K562 (cell line): ENCODE measurements around the gene ZFYVE21. TPM values are rescaled to one million over a fixed set of nuclear protein-coding genes. Genes with fewer than 3 reads are reported as not detected.
A peak's percentile ranks its signal among the peaks of the same experiment; 100 is the strongest.

ENCODE experiments used
- ATAC-seq: fragments of 200-7000 bp; cut with Tn5 transposase; 3 replicates; pipeline ENCODE4 v1.9.1; 2020; ENCODE audit warnings: moderate library complexity
- BruUV-seq: library from RNA; stranded (reverse); fragments of 400-500 nt; replicated peaks from 2 replicates; lab custom pipeline; 2021; lab: Mats Ljungman, UMichigan
- CTCF ChIA-PET: fragments of 300-600 bp; formaldehyde crosslinking; extraction: SDS; loops from one replicate; lab custom pipeline; 2021; ENCODE audit warnings: low intra/inter-chr PET ratio; lab: Yijun Ruan, JAX
- POLR2A ChIA-PET: fragments of 300-600, 350-650 bp; sonication (Branson Sonifier 250); formaldehyde crosslinking; extraction: SDS; loops from one replicate; lab custom pipeline; 2021; ENCODE audit warnings: antibody characterized with exemption, inconsistent platforms; lab: Yijun Ruan, JAX
- DNase-seq, 4 experiments: peaks; one replicate each; pipeline versions ENCODE4 v3.0.0 to v3.0.0-alpha.2; 2011 to 2018; ENCODE audit warnings: low spot score in 3 of 4, mixed read lengths in 3 of 4; ENCODE audit errors: extremely low read depth in 1 of 4
- FAIRE-seq: peaks from 2 replicates; lab custom pipeline; 2011; peaks lifted over from hg19 to GRCh38; lab: Jason Lieb, UNC
- H2AFZ ChIP-seq: 2 replicates; pipeline ENCODE4 v1.6.0; 2011; ENCODE audit warnings: low read depth, low read length, control low read depth, inconsistent platforms
- H3K27ac ChIP-seq: fragments of 200-600 bp; 3 replicates; pipeline ENCODE4 v1.8.0; 2011; ENCODE audit warnings: low read depth, mild to moderate bottlenecking, control low read depth, inconsistent platforms, low read length, moderate library complexity, mixed read lengths; ENCODE audit errors: extremely low read depth
- H3K27me3 ChIP-seq, 2 experiments: fragments of 300-600 bp in 1 of 2; 2 replicates in 1 of 2; 3 replicates in 1 of 2; pipeline versions ENCODE4 v1.6.0 to v1.8.0; 2011; ENCODE audit warnings: inconsistent platforms in 2 of 2, low read length in 2 of 2, mild to moderate bottlenecking in 1 of 2, mixed read lengths in 1 of 2, moderate library complexity in 1 of 2; ENCODE audit not compliant: control insufficient read depth in 2 of 2, insufficient read depth in 2 of 2
- H3K36me3 ChIP-seq: fragments of 300-600 bp; 3 replicates; pipeline ENCODE4 v1.8.0; 2011; ENCODE audit warnings: mild to moderate bottlenecking, low read length, inconsistent platforms; ENCODE audit not compliant: control insufficient read depth, insufficient read depth
- H3K4me1 ChIP-seq, 2 experiments: fragments of 200-600 bp in 1 of 2; replicated peaks in 1 of 2; 2 replicates in 1 of 2; 3 replicates in 1 of 2; pipeline versions ENCODE4 v1.5.1 to v1.8.0; 2011; ENCODE audit warnings: inconsistent platforms in 2 of 2, low read length in 2 of 2, mild to moderate bottlenecking in 1 of 2, mixed read lengths in 1 of 2, moderate library complexity in 1 of 2; ENCODE audit not compliant: control insufficient read depth in 2 of 2, insufficient read depth in 2 of 2
- H3K4me2 ChIP-seq: 2 replicates; pipeline ENCODE4 v1.6.1; 2011; ENCODE audit warnings: low read length, control low read depth, inconsistent platforms, mixed read lengths; ENCODE audit not compliant: insufficient read depth
- H3K4me3 ChIP-seq: fragments of 200-600 bp; sonication (generic), shearing (Covaris generic); 2 replicates; pipeline ENCODE4 v1.5.1; 2016; ENCODE audit warnings: control low read depth, inconsistent platforms
- H3K79me2 ChIP-seq: fragments of 200-600 bp; 3 replicates; pipeline ENCODE4 v1.8.0; 2011; ENCODE audit warnings: low read length, inconsistent platforms; ENCODE audit not compliant: control insufficient read depth, insufficient read depth
- H3K9ac ChIP-seq, 2 experiments: 2 replicates each; pipeline versions ENCODE4 v1.6.0 to v1.6.1; 2011; ENCODE audit warnings: low read depth in 2 of 2, low read length in 2 of 2, control low read depth in 1 of 2, inconsistent platforms in 1 of 2, mild to moderate bottlenecking in 1 of 2, mixed read lengths in 1 of 2; ENCODE audit not compliant: insufficient read depth in 1 of 2
- H3K9me1 ChIP-seq: one replicate; pipeline ENCODE4 v1.6.0; 2011; ENCODE audit warnings: inconsistent platforms, mild to moderate bottlenecking, low read length, moderate library complexity; ENCODE audit not compliant: control insufficient read depth, insufficient read depth
- H3K9me3 ChIP-seq: replicated peaks from 2 replicates; pipeline ENCODE4 v1.5.1; 2011; ENCODE audit warnings: low read depth, low read length, inconsistent platforms; ENCODE audit not compliant: control insufficient read depth, insufficient read depth
- H4K20me1 ChIP-seq: replicated peaks from 2 replicates; pipeline ENCODE4 v1.6.1; 2011; ENCODE audit warnings: low read length, inconsistent platforms, mixed read lengths; ENCODE audit not compliant: control insufficient read depth, insufficient read depth
- CEBPB ChIP-seq: fragments of 450-650 bp; IDR thresholded peaks from 2 replicates; pipeline ENCODE4 v1.6.1; 2016; ENCODE audit warnings: missing genetic modification characterization, missing compliant biosample characterization
- CEBPG ChIP-seq, 3 experiments: fragments of 200-800 bp in 1 of 3; sonication (Bioruptor generic) in 1 of 3; sonication (generic) in 1 of 3; formaldehyde crosslinking in 1 of 3; IDR thresholded peaks in 2 of 3; conservative IDR thresholded peaks in 1 of 3; 2 replicates each; pipeline versions ENCODE4 v1.6.1 to v1.8.0; 2016 to 2022; ENCODE audit warnings: missing compliant biosample characterization in 2 of 3, missing genetic modification characterization in 2 of 3, mild to moderate bottlenecking in 1 of 3, missing genetic modification reagents in 1 of 3
- MCM5 ChIP-seq: fragments of 450-650 bp; IDR thresholded peaks from 2 replicates; pipeline ENCODE4 v1.6.1; 2016; ENCODE audit warnings: low read depth
- RBM14 ChIP-seq: fragments of 200-400 bp; formaldehyde crosslinking; IDR thresholded peaks from 2 replicates; pipeline ENCODE4 v1.6.1; 2018; ENCODE audit warnings: low read depth, mild to moderate bottlenecking, low read length, moderate library complexity, borderline replicate concordance; ENCODE audit not compliant: insufficient read depth
- TAF7 ChIP-seq: fragments of 450-650 bp; IDR thresholded peaks from 2 replicates; pipeline ENCODE4 v1.6.1; 2016; ENCODE audit warnings: missing genetic modification characterization, missing compliant biosample characterization
- WGBS: fragments of 100-300 bp; shearing (Covaris generic); methylation state at CpG from one replicate; pipeline ENCODE4 v1.1.6; 2016; ENCODE audit warnings: low coverage, mixed read lengths; ENCODE audit not compliant: insufficient coverage; ENCODE audit errors: missing lambda C conversion rate; 5-methylcytosine and 5-hydroxymethylcytosine counted together
- in situ Hi-C: fragments of 300-500 bp; cut with MboI; formaldehyde crosslinking; loops from 4 replicates; pipeline ENCODE4 v1.15.0; 2018; ENCODE audit warnings: inconsistent platforms, mixed read lengths
- intact Hi-C: fragments of 100-400 bp; cut with micrococcal nuclease; formaldehyde crosslinking; loops from 2 replicates; pipeline ENCODE4 v1.14.2; 2022
- polyA plus RNA-seq, 8 experiments: library from polyadenylated mRNA; depleted of rRNA in 4 of 8; stranded (reverse) in 5 of 8; unstranded in 3 of 8; fragments of >200 nt; fragmentation: Nextera tagmentation in 2 of 8; fragmentation: Illumina TruSeq in 1 of 8; extraction: Ambion mirVana in 2 of 8; extraction: Trizol in 1 of 8; gene quantifications; 2 replicates each; pipeline versions ENCODE4 v1.2.1 to v1.2.3, GENCODE V29; 2011 to 2014; ENCODE audit warnings: inconsistent platforms in 1 of 8, missing spikeins in 1 of 8
- total RNA-seq, 7 experiments: library from RNA; depleted of rRNA in 6 of 7; stranded (reverse); fragments of >200 nt in 6 of 7; fragmentation: Illumina TruSeq in 2 of 7; extraction: Trizol in 2 of 7; gene quantifications; 2 replicates each; pipeline versions ENCODE4 v1.2.1 to v1.2.3, GENCODE V29; 2011 to 2021; ENCODE audit warnings: low replicate concordance in 1 of 7
- TF ChIP-seq, protein P1 (sequence below): fragments of 250-450 bp; sonication (Bioruptor Pico); IDR thresholded peaks from 2 replicates; pipeline ENCODE4 v1.5.1; 2021; ENCODE audit warnings: mild to moderate bottlenecking
- TF ChIP-seq, protein P2 (sequence below): fragments of 250-450 bp; sonication (Bioruptor Pico); IDR thresholded peaks from 2 replicates; pipeline ENCODE4 v1.4.0; 2020

ZFYVE21 gene
- total and polyA plus RNA-seq, 9 of the 15 experiments (the other 6 are each of a cell fraction or from before 2014, with no cell fraction given) = 0.90 to 23.1 (median 15.6) TPM

DNA sequence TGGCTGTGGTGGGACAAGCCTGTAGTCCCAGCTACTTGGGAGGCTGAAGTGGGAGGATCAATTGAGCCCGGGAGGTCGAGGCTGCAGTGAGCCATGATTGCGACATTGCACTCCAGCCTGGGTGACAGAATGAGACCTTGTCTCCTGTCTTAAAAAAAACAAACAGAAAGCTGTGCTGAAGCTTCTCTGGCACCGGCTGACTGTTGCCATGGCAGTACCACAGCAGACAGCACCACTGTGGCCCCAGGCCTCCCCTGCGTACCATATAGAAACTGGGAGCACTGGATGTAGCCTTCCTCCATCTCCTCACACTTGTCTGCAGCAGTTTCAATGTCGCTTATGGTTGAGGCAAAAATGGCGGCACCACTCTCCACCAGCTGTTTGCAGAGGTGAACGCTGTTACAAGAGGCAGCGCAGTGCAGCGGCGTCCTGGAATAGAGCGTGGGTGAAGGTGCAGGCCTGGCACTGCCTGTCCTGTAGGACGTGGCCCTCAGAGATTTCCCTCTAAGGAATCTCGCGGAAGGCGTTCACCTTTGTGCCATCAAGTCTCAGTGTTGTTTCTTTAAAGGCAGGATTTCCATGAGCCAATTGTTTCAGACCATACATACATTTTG is 21.9 kb downstream of the ZFYVE21 start:
- H3K9ac ChIP-seq = no peak overlapping the region
- no peak overlapping the region for H3K4me2 ChIP-seq
- peaks cover 0 to 14% of the 10 kb centered on the region in 2 experiments; a peak in 2 of 5 replicates for H3K27me3 ChIP-seq
- no peak for ATAC-seq
- in situ Hi-C loops = no loop called here
- no peaks in the 10 kb centered on the region for H3K9me3 ChIP-seq
- TF ChIP-seq, protein P1, sequence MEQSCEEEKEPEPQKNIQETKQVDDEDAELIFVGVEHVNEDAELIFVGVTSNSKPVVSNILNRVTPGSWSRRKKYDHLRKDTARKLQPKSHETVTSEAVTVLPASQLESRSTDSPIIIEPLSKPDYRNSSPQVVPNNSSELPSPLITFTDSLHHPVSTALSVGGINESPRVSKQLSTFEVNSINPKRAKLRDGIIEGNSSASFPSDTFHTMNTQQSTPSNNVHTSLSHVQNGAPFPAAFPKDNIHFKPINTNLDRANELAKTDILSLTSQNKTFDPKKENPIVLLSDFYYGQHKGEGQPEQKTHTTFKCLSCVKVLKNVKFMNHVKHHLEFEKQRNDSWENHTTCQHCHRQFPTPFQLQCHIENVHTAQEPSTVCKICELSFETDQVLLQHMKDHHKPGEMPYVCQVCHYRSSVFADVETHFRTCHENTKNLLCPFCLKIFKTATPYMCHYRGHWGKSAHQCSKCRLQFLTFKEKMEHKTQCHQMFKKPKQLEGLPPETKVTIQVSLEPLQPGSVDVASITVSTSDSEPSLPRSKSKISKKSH = no peak
- TF ChIP-seq TAF7 (tag) = no peak
- 0 out of 2 replicates have a peak, but pooled peaks have one; percentile 23 for TF ChIP-seq CEBPG (CRISPR knock-in tag; IDR thresholded peaks at IDR 0.05)
- TF ChIP-seq CEBPG (tag; conservative IDR thresholded peaks at IDR 0.05 in 1 of 2, IDR thresholded peaks at IDR 0.05 in 1 of 2) = no peak
- TF ChIP-seq CEBPB (tag) = peak; percentile 57
- no peak for TF ChIP-seq MCM5
- TF ChIP-seq, protein P2, sequence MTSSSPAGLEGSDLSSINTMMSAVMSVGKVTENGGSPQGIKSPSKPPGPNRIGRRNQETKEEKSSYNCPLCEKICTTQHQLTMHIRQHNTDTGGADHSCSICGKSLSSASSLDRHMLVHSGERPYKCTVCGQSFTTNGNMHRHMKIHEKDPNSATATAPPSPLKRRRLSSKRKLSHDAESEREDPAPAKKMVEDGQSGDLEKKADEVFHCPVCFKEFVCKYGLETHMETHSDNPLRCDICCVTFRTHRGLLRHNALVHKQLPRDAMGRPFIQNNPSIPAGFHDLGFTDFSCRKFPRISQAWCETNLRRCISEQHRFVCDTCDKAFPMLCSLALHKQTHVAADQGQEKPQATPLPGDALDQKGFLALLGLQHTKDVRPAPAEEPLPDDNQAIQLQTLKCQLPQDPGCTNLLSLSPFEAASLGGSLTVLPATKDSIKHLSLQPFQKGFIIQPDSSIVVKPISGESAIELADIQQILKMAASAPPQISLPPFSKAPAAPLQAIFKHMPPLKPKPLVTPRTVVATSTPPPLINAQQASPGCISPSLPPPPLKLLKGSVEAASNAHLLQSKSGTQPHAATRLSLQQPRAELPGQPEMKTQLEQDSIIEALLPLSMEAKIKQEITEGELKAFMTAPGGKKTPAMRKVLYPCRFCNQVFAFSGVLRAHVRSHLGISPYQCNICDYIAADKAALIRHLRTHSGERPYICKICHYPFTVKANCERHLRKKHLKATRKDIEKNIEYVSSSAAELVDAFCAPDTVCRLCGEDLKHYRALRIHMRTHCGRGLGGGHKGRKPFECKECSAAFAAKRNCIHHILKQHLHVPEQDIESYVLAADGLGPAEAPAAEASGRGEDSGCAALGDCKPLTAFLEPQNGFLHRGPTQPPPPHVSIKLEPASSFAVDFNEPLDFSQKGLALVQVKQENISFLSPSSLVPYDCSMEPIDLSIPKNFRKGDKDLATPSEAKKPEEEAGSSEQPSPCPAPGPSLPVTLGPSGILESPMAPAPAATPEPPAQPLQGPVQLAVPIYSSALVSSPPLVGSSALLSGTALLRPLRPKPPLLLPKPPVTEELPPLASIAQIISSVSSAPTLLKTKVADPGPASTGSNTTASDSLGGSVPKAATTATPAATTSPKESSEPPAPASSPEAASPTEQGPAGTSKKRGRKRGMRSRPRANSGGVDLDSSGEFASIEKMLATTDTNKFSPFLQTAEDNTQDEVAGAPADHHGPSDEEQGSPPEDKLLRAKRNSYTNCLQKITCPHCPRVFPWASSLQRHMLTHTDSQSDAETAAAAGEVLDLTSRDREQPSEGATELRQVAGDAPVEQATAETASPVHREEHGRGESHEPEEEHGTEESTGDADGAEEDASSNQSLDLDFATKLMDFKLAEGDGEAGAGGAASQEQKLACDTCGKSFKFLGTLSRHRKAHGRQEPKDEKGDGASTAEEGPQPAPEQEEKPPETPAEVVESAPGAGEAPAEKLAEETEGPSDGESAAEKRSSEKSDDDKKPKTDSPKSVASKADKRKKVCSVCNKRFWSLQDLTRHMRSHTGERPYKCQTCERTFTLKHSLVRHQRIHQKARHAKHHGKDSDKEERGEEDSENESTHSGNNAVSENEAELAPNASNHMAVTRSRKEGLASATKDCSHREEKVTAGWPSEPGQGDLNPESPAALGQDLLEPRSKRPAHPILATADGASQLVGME (CRISPR knock-in tag) = no peak
- no peak for TF ChIP-seq RBM14
- TF ChIP-seq, all 486 proteins: peak for 2
- DNase-seq (no peak), FAIRE-seq (no peak)
- Histone ChIP-seq H4K20me1 (no peaks in the 10 kb centered on the region), H3K27ac (no peak overlapping the region), H3K4me1 (peaks cover 0 to 11% of the 10 kb centered on the region in 2 experiments; a peak in 3 of 5 replicates), H3K9me1 (no peaks in the 10 kb centered on the region), H3K79me2 (no peaks in the 10 kb centered on the region), H2AFZ (no peak overlapping the region), H3K36me3 (peaks cover 14% of the 10 kb centered on the region; the same call in 2 of the 3 replicates), H3K4me3 (no peak overlapping the region)
- no TSS peak for BruUV-seq
- intact Hi-C loops = no loop called here
- ChIA-PET CTCF (no interaction called here), POLR2A (interaction anchor here (1.5 to 1.6 kb wide), 2 partner anchors 15 to 22 kb away, joined by 3 read pairs; partner anchors contain the start of genes XRCC3 and ZFYVE21)
- 46% methylated on average over 11 of the region's 16 CpGs for WGBS
